Adrenal gland (tissue), 5 donors: ENCODE data around the gene TDRD12.
"Not testable (repeated sequence)": the region's sequence is repeated elsewhere in the genome, so short reads cannot be mapped to it uniquely, and the experiment has no call there.

Experiments
- POLR2A ChIP-seq, 2 donors: fragments of 450-650 bp; IDR thresholded peaks; one replicate each; pipeline ENCODE4 v1.6.1; 2017; ENCODE audit warnings: antibody characterized with exemption in 2 of 2, mild to moderate bottlenecking in 2 of 2, moderate library complexity in 1 of 2
- TF ChIP-seq, protein P1 (sequence below), 6 experiments: fragments of 450-650 bp in 4 of 6; fragments of 200-600 bp in 2 of 6; sonication (generic) in 1 of 6; IDR thresholded peaks; 1 replicate in 5 of 6; 2 replicates in 1 of 6; pipeline versions ENCODE4 v1.5.1 to v1.8.0; 2016 to 2021; ENCODE audit warnings: antibody characterized with exemption in 6 of 6, mild to moderate bottlenecking in 2 of 6, moderate library complexity in 1 of 6
- donor health status: DM: no; HTN: no; CAD: no.

DNA sequence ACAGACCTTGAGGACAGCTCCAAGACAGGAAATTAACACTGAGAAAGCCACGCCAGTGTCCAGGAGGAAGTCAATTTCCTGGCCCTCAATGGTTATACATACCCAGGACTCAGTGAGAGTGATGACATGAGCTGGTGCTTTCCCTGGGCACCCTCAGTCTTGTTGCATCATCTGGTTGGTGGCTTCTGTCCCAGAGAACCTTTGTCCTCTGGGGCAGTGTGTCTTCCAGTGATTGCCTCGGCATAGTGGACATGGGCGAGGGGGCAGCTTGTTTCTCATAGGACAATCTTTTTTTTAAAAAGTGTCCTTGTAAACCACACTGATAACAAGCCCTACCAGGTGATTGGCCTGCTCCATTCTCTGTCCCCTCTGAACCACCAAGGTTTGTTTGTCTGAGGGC is 22.8 kb upstream of the TDRD12 start:
- TF ChIP-seq, protein P1, sequence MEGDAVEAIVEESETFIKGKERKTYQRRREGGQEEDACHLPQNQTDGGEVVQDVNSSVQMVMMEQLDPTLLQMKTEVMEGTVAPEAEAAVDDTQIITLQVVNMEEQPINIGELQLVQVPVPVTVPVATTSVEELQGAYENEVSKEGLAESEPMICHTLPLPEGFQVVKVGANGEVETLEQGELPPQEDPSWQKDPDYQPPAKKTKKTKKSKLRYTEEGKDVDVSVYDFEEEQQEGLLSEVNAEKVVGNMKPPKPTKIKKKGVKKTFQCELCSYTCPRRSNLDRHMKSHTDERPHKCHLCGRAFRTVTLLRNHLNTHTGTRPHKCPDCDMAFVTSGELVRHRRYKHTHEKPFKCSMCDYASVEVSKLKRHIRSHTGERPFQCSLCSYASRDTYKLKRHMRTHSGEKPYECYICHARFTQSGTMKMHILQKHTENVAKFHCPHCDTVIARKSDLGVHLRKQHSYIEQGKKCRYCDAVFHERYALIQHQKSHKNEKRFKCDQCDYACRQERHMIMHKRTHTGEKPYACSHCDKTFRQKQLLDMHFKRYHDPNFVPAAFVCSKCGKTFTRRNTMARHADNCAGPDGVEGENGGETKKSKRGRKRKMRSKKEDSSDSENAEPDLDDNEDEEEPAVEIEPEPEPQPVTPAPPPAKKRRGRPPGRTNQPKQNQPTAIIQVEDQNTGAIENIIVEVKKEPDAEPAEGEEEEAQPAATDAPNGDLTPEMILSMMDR (IDR thresholded peaks at IDR 0.05) = not testable (repeated sequence)
- not testable (repeated sequence) for TF ChIP-seq POLR2A (IDR thresholded peaks at IDR 0.05)
